NCI-H146 (cell line): Measurements from ENCODE around the gene MAT1A.
A peak's percentile ranks its signal among the peaks of the same experiment; 100 is the strongest.
"Not testable (repeated sequence)": the region's sequence is repeated elsewhere in the genome, so short reads cannot be mapped to it uniquely, and the experiment has no call there.

ENCODE experiments used
- DNase-seq: peaks from one replicate; lab custom pipeline; 2025; lab: John Stamatoyannopoulos, UW

The MAT1A gene

DNA sequence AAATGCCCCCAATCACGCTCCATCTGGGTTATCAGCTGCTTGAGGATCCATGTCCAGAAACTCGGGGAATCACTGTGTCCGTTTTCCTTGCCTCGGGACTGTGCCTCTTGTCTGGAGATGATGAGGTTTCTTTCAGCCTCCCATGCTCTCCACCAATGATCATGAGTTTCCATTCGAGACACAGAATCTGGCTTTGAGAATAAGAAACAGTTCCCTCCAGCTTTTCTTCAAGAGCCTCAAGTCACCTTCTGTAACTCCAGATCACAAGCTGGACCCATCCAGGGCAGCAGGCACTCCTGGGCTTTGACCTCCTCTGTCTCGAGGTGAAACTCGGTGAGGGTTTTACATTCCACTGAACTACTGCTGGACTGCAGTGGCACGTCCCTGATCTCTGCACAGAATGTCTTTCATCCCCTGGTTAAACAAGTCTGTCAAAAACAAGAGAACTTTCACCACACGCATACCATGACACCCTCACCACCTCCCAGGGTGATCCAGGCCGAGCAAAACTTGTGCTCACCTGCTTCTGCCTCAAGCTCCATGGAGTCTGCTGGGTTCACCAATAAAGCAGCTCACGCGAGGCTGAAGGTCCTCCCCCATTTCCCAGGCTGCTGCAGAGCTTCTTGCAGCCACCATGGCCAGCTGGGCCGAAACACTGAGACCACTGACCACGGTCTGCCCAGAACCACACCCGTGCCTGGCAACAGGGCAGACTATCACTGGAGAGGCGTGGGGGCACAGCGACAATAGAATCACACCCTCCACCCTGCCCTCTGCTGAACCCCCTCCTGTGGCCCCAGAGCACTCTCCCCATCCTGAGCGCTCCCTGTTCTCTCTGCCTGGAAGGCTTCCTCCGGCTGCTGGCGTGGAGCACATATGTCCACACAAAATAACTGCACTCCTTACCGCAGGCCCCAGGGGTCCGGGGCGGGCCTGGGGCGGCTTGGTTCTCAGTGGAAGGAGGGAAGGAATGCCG lies 25.1 kb downstream of the MAT1A start:
- DNase-seq, result no peak

DNA sequence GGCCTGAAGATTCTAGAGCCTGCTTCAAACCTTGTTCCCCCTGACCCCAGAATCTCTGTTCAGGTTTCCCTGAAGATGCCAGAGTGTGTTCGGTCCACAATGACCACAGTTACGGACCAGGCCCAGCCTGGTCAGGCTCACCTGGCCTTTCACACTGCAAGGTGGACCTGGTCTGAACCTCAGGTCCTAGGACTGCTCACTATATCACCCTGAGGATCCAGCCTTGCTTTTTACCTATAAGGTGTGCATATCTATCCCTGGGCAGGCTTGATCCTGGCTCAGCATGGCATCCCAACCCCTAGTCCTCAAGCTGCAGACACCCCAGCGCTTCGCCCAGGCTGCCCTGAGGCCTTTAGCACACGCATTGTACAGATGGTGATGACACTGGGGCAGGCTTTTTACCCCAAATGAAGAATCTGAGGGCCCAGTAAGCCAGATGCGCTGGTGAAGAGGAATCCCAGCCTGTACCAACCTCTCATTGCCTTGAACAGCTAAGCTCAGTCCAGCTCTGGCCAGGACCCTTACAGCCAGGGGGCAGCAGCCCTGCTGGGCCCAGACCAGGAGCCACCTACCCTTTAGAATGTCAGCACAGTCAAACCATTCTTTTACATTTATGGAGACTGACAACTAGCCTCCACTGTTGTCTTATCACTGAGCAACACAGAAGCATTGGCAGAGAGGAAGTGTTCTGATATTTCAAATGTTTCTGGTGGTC lies 28.0 kb downstream of the MAT1A start:
- no peak for DNase-seq

DNA sequence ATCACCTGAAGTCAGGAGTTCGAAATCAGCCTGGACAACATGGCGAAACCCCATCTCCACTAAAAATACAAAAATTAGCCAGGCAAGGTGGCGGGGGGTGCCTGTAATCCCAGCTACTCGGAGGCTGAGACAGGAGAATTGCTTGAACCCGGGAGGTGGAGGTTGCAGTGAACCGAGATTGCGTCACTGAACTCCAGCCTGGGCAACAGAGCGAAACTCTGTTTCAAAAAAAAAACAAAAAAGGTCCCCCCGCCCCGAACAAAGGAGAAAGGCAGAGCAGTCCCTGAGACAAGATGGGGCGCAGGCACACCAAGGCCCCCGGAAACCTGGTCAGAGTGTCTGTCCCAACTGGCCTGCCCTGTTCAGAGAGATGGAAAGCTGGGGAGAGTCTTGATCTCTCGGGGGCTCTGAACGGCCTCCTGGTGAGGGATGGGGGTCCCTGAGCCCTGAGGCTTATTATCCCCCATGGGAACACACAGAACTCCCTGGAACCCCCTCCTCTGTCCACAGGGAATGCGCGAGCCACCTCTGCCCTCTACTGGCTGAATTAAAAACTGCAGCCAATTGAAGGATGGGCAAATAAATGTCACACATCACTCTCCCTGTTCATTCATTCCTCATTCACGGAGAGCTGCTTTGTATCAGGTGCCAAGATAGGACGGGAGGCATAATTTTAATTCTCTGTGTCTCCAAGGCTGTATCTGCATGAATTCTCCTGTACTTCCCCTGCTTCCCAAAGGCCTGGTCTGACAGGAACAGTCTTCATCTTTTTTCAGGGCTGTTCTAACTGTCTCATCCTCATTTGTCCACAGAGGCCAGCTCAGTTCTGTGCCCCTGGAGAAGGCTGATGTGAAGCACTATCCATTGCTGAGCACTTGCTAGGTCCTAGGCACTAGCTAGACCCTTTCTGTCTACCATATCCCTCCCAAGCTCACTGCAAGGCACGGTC lies 28.9 kb downstream of the MAT1A start:
- peak; percentile 16 for DNase-seq

DNA sequence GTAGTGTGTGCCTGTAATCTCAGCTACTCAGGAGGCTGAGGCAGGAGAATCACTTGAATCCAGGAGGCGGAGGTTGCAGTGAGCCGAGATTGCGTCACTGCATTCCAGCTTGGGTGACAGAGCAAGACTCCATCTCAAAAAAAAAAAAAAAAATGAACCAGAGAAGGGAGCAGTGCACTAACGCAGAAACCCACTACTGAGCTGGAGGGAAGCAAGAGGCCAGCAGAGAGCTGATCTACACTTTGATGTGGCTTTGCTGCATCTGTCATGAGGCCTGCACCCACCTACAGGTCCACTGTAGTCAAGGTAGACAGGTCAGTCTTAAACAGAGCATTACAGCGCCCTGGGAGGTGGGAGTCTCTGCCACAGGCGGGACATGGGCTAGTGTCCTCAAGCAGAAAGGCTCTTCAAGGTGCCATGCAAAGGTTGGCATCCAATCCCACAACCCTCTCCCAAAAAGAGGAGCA lies 30.0 kb downstream of the MAT1A start:
- no peak for DNase-seq

DNA sequence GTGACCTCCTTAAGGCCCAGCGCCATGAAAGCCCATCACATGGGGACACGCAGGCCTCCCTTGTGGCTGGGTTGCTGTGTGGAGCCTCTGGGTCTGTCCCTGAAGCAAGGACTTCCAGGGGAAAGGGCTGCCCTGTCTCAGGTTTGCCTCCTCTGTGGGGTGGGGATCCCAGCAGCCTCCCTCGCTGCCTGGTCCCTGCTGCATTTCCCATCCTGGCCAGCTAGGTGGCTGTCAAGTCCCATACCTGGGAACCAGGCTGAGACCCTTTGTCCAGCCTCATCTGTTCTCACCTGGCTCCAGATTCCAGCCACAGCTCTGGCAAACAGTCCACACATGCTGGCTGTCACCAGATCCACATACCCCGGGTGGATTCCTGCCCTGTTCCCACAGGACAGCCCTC lies 32.7 kb downstream of the MAT1A start:
- peak; percentile 48 for DNase-seq

DNA sequence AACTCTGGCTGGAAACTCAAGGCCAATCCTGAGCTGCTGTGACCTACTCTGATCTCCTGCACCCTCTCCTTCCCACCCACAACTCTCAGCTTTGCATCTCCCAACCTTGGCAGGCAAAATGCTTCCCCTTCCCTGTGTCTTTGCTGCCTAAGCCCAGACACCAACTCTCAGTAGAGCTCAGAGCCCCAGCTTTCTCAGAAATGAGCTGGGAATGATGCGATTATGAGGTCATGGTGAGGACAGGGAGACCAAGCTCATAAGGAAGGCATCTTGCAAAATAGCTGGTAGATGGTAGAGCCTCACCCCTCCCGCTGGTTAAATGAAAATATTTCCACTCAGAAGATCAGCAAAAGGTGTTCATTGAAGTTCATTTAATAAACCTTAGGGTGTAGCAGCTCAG lies 34.7 kb downstream of the MAT1A start:
- not testable (repeated sequence) for DNase-seq

DNA sequence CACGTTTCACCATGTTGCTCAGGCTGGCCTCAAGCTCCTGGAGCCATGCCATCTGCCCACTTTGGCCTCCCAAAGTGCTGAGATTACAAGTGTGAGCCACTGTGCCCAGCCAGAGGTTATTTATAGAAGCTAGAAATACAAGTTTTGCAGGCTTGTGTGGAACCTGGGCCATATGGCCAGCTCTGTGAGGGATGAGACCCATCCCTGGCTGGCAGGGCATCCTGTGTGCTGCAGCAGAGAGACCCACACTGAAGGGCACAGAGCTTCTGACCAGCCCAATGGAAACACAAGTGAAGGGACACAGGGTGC lies 35.5 kb downstream of the MAT1A start:
- DNase-seq, result not testable (repeated sequence)

DNA sequence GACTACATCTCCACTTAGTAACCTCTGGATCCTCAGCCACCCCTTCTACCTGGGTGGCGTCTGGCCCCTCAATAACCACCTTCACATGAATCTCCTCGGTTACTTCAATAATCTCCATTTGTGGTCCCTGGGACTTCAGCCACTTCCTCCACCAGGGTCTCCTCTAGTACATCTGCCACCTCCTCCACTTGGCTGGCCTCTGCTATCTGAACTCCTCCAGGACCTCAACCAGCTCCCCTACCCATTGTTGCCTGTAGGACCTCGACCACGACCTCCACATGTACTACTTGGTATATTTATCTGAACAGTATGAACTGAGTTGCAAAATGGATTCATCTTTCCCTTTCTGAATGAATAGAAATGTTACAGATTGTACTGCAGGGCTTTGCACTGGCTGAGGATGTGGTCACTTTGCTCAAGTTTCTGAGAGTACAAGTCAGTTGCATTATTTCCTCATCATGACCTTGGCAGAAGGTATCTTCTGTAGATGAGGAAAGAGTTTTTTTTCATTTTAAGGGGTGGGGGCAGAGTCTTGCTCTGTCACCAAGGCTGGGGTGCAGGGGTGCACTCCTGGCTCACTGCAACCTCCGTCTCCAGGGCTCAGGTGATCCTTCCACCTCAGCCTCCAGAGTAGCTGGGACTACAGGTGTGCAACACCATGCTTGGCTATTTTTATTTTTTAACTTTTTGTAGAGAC lies 36.0 kb downstream of the MAT1A start:
- DNase-seq, result no peak

DNA sequence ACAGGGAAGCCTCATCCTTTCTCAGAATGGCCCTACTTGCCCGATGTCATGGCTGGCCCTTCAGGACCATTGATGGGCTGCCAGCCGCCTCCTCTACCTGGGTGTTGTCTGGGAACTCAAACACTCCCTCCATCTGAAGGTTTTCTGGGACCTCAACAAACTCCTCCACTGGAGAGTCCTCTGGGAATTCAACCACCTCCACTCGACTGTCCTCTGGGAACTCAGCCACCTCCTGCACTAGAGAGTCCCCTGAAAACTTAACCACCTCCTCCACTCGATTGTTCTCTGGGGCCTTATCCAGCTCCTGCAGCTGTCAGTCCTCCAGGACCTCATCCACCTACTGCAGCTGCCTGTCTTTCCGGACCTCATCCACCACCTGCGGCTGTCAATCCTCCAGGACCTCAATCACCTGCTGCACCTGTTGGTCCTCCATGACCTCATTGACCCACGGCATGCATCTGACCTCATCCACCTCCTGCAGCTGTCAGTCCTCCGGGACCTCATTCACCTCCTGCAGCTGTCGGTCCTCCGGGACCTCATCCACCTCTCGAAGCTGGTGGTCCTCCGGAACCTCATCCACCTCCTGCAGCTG lies 37.1 kb downstream of the MAT1A start:
- DNase-seq, result peak; percentile 75

DNA sequence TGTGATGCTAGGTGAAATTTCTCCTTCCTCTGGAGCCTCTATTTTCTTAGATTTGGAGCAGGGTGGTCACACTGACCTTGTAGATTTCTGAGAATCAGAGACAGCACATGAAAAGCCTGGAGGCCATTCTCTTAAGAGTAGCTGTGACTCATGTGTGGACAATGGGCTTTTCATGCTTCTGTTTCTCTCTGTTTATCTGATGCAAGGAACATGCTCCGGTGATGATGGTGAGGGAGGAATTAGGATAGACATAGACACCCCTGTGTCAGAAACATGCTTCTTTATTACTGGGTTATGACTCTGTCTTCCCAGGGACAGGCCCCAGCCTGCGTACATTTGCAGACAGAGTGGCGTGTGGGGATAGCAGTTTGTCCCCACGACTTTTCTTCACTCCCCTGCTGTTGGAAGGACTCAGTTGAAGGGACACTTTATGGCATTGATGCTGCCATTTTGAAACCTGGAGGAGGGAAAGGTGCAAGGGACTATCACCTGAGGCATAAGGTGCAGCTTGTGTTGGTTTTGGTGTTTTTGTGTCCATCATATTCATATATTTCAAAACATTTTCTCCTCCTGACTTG lies 37.7 kb downstream of the MAT1A start:
- not testable (repeated sequence) for DNase-seq

DNA sequence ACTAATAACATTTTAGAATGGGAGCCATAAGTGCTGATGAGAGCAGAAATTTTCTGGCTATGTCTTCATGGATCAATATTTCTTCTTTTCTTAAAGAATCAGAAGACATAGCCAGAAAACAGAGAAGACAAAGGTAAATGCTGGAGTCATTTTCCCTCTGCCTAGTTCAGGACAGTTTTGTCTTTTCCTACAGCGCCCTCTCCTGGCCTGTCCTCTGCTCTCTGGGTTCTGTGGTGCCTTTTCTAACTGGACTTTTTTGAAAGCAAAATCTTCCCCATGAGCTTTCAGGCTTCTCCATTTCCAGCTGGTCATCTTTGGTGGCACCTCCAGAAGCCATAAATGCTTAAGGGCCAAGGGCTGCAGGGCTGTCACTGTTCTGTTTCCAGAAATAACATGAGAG lies 39.1 kb downstream of the MAT1A start:
- not testable (repeated sequence) for DNase-seq

DNA sequence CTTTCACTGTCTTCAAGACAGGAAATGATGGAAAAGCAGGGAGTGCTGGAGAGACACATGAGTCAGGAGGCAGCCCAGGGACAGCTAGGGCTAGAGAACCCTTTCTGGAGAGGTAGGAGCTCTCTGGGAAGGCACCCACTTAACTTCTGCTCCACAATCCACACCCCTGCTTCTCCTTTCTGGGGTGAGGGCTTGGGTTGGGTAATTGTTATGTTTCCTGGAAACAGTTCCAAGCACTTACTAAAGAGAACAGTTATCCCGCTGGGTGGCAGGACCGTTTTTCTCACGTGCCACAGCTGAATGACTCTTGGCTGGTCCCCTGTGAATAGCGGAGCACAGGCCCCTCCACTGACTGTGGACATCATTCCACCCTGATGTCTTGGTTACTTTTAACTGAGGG lies 39.6 kb downstream of the MAT1A start:
- DNase-seq, result not testable (repeated sequence)

DNA sequence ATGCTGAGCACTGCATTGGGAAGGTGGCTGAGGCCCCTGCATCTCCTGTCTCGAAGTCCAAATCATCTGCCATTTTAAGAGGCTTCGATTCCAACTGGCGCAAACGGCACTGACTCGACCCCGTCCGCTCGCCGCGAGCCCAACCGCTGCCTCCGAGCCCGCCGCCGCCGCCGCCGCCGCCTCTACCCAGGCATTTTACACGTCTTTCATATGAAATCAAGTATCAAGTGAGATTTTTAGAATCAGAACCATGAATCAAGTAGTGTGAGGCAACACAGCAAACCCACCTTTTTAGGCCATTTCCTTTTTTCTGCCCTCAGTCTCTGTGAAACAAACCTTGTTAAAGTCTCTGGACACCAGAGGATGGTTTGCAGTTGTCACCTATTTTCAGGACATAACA lies 41.8 kb downstream of the MAT1A start:
- not testable (repeated sequence) for DNase-seq

DNA sequence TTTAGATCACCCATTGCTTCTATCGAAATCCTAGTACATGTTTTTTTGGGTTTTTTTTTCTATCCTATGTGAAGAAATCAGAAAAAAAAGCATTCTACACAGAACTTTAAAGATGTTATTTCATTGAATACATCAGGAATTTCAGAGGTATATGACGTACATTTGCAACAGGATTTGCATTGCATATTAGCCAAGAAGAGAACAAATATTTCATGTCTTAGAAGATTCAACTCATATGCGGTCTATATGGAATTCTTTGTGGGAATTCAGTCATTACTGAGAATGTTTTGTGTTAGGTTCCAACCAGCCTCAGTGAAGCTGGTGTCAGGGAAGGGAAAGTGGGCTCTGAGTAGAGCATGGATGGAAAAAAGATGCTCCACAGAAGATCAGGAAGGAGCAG lies 45.1 kb downstream of the MAT1A start:
- DNase-seq, result not testable (repeated sequence)

DNA sequence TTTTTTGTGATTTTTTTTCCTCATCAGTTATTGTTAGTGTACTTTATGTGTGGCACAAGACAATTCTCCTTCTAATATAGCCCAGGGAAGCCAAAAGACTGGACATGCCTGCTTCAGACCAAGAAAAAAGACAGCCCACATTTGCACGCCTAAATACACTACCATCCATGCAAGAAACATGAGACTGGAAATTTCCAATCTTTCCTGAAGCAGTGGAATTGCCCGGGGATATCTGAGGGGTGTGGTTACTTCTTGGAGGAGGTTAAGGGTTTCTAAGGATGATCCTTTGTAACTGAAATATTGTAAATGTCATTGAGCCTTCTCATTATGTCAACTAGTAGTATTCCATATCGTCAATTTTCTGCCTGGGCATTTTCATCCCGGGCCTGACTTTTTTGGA lies 47.1 kb downstream of the MAT1A start:
- not testable (repeated sequence) for DNase-seq

DNA sequence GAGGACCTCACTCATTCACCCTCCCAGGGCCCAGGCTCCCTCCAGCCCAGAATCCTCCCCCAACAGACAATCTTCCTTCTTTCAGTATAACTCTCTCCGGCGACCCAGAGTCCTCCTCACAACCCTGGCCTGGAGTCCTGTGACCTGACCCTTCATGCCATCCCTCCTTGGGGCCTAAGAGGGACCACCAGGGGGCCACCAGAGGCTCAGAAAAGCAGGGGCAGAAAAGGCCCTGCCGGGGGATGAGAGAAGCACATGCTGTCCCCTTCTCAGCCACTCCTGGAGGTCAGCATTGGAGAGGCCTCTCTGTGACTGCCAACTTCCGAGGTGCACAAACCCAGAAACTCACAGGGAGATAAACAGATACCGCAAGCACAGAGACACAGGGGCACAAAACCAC lies 53.0 kb downstream of the MAT1A start:
- DNase-seq, result not testable (repeated sequence)

DNA sequence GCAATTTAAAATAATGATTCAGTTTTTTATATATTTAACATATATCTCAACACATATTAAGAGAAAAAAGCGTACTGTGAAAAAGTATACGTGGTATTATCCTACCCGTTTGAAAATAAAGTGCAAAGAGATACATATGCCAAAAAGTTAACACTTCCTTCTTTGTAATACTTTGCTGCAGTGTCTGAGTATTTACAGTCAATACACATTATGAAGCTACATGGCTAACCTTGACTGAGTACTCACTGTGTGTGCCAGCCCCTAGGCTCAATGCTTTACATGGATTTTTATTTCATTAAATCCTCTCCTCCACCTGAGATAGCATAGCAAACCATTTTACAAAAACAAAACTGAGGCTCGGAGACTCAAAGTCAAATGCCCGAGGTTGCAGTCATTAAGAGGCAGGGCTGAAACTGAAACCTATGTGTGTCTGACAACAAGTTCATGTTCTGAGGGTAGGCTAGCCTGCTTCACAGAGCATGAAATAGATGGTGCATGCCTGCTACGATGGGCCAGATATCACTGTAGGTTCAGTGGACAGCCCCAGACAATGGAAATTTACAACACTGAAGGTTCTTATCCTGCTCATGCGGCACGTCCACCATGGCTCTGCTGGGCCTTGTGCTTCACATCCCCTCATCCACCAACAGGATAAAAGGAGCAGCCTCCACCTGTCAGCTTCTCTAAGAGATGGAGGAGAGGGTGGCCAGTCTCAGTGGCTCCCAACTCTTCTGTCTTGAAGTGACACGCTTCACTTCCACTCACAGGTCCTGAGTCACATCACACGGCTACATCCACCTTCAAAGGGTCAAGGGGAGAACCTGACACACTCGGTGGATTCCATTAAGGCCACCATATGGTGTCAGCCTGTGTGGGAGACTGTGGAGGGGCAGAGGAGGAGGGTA lies 54.9 kb downstream of the MAT1A start:
- DNase-seq, result not testable (repeated sequence)

DNA sequence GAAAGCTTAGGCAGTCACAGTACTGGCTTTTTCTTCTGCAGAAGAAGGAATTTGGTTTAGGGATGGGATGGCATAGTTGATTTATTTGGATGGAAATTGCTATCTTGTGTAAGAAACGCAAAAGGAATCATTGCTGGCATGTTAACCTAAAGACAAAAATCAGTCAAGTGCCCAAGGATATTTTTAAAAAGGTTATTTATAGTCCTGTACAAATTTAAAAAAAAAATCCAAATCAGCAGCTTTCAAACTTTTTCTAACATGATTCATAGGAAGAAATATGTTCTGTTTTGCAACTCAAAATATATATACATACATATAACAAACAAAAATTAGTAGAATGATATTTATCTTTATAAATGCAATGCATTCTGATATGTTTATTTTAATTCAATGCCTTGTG lies 55.6 kb downstream of the MAT1A start:
- not testable (repeated sequence) for DNase-seq

DNA sequence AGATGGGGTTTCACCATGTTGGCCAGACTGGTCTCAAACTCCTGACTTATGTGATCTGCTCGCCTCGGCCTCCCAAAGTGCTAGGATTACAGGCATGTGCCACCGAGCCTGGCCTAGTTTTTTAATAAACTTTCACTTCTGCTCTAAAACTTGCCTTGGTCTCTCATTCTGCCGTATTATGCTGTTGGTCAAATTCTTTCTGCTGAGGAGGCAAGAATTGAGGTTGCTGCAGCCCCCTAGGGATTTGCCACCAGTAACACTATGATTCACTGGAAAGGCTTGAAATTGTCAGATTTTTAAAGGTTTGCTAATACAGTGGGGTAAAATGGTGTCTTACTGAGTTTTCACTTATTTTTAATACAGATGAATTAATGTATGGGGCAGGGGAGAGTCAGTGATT lies 62.7 kb downstream of the MAT1A start:
- DNase-seq, result not testable (repeated sequence)

DNA sequence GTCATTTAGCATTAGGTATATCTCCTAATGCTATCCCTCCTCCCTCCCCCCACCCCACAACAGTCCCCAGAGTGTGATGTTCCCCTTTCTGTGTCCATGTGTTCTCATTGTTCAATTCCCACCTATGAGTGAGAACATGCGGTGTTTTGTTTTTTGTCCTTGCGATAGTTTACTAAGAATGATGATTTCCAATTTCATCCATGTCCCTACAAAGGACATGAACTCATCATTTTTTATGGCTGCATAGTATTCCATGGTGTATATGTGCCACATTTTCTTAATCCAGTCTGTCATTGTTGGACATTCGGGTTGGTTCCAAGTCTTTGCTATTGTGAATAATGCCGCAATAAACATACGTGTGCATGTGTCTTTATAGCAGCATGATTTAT lies 66.4 kb downstream of the MAT1A start:
- DNase-seq, result not testable (repeated sequence)
